Bronchial epithelial cell (primary cell): ENCODE results near the gene C9orf152. TPM values are rescaled to one million over a fixed set of nuclear protein-coding genes. Genes with fewer than 3 reads are reported as not detected.
"Not testable (repeated sequence)": the region's sequence is repeated elsewhere in the genome, so short reads cannot be mapped to it uniquely, and the experiment has no call there.

Experiments used
- DNase-seq: peaks from one replicate; pipeline ENCODE4 v3.0.0-alpha.2; 2010; ENCODE audit warnings: low read depth
- FAIRE-seq: peaks from 2 replicates; lab custom pipeline; 2011; peaks lifted over from hg19 to GRCh38; lab: Jason Lieb, UNC
- H3K27me3 ChIP-seq: 2 replicates; pipeline ENCODE4 v1.5.1; 2011; ENCODE audit warnings: low read length; ENCODE audit not compliant: control insufficient read depth, insufficient read depth
- H3K36me3 ChIP-seq: 2 replicates; pipeline ENCODE4 v1.5.1; 2011; ENCODE audit warnings: low read length; ENCODE audit not compliant: control insufficient read depth, insufficient read depth
- H3K4me3 ChIP-seq: 2 replicates; pipeline ENCODE4 v1.5.1; 2011; ENCODE audit warnings: mild to moderate bottlenecking, low read depth, low read length, control low read depth
- total RNA-seq: library from RNA; depleted of rRNA; stranded (reverse); fragments of >200 nt; gene quantifications from 2 replicates; pipeline ENCODE4 v1.2.1, GENCODE V29; 2014
- TF ChIP-seq, protein P1 (sequence below): IDR thresholded peaks from 2 replicates; pipeline ENCODE4 v1.5.1; 2011; ENCODE audit warnings: mild to moderate bottlenecking, moderate library complexity, low read length, control low read depth, inconsistent platforms; ENCODE audit not compliant: insufficient read depth, severe bottlenecking

The C9orf152 gene
- total RNA-seq, 1 donor from 2014 or later: under 0.01 TPM

DNA sequence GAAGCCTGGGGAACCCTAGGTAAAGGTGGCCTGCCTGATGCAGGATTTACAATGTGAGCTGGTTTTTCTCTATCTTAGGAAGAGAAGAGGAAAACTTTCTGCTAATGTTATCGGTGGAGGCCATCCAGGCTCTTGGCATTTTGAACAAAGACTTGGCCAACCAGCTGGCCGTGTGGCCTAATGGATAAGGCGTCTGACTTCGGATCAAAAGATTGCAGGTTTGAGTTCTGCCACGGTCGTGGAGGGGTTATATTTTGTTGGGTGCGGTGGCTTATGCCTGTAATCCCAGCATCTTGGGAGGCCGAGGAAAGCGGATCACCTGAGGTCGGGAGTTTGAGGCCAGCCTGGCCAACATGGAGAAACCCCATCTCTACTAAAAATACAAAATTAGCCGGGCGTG is 9.6 kb downstream of the C9orf152 start:
- DNase-seq (no peak), FAIRE-seq (no peak)
- Histone ChIP-seq H3K4me3 (no peak overlapping the region), H3K36me3 (no peaks in the 10 kb centered on the region), H3K27me3 (no peaks in the 10 kb centered on the region)
- TF ChIP-seq, protein P1, sequence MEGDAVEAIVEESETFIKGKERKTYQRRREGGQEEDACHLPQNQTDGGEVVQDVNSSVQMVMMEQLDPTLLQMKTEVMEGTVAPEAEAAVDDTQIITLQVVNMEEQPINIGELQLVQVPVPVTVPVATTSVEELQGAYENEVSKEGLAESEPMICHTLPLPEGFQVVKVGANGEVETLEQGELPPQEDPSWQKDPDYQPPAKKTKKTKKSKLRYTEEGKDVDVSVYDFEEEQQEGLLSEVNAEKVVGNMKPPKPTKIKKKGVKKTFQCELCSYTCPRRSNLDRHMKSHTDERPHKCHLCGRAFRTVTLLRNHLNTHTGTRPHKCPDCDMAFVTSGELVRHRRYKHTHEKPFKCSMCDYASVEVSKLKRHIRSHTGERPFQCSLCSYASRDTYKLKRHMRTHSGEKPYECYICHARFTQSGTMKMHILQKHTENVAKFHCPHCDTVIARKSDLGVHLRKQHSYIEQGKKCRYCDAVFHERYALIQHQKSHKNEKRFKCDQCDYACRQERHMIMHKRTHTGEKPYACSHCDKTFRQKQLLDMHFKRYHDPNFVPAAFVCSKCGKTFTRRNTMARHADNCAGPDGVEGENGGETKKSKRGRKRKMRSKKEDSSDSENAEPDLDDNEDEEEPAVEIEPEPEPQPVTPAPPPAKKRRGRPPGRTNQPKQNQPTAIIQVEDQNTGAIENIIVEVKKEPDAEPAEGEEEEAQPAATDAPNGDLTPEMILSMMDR: no peak

DNA sequence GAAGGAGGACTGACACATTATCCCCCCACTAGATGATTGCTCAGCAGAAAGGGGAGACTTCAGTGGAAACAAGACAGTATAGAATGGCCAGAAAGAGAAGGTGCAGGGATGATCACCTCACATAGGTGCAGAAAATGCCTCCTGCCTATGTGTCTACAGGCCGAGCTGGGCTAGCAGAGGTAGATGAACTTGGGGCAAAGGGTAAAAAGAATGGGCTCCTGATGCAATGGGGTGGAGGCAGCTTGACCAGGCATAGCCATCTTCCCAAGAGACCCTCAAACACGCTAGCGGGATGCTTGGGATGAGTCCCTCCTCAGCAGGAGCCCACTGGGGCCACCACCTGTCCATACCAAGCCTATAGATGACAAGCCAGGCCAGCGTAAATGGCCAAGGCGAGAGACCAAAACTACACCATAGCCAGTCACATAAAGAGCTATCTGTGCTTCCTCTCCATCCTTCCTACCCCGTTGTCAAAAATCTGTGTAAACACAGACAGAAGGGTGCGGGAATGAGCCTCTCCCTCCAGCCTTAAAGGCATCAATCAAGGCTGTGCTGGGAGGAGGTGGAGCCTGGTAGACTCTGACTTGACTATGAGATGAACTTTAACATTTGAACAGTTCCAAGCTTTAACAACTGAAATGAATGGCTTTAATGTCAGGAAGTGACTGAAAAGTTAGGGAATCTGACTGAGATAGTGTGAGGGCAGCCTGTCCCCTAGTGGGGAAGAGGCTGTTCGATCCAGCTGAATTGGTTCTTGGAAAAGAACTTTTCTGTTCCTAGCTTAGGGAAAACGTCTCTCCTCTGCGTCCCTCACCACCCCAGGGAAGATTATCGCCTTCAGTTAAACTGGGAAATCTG is 10.4 kb downstream of the C9orf152 start:
- FAIRE-seq (no peak), DNase-seq (no peak)
- Histone ChIP-seq H3K27me3 (no peaks in the 10 kb centered on the region), H3K4me3 (no peak overlapping the region), H3K36me3 (no peaks in the 10 kb centered on the region)
- TF ChIP-seq, protein P1: no peak

DNA sequence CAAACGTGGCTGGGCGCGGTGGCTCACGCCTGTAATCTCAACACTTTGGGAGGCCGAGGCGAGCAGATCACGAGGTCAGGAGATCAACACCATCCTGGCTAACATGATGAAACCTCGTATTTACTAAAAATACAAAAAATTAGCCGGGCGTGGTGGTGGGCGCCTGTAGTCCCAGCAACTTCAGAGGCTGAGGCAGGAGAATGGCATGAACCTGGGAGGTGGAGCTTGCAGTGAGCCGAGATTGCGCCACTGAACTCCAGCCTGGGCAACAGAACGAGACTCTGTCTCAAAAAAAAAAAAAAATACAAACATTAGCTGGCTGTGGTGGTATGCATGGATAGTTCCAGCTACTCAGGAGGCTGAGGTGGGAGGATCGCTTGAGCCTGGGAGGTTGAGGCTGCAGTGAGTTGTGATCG is 11.9 kb downstream of the C9orf152 start:
- not testable (repeated sequence) for H3K36me3 ChIP-seq, DNase-seq, H3K27me3 ChIP-seq, H3K4me3 ChIP-seq, FAIRE-seq

DNA sequence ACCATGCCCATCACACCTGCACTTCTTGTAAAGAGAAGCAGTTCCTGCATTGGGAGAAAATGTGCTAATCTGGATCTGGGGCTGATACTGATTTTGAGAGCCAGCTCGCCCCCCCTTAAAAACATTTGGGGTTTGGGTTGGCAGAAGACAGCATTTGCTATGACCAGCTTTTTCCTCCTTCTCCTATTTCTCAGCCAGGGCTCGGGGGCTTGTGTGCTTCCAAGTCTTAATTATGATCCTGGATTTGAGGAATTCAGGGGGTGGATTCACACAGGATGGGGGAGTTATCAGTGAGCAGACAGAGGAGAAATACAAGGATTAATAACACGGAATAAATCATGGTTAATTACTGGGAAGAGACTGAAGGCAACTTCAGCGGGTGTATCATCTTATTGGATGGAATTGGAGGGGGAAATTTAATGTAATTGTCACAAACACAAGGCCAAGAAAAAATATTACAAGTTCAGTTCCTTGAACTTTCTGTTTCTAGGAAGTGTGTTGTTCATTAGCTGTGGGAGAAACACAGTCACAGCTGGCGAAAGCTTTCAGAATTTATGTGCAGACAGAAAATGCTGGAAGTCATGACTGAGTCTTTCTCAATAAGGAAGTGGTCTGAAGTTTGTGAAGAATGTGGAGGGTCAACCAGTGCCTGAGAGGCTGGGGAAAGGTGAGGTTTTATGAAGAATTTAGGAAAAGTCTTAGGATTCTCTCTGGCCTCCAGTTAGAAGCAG is 15.3 kb downstream of the C9orf152 start:
- H3K36me3 ChIP-seq: no peaks in the 10 kb centered on the region
- H3K4me3 ChIP-seq: no peak overlapping the region
- FAIRE-seq: no peak
- TF ChIP-seq, protein P1: no peak
- no peaks in the 10 kb centered on the region for H3K27me3 ChIP-seq
- no peak for DNase-seq

DNA sequence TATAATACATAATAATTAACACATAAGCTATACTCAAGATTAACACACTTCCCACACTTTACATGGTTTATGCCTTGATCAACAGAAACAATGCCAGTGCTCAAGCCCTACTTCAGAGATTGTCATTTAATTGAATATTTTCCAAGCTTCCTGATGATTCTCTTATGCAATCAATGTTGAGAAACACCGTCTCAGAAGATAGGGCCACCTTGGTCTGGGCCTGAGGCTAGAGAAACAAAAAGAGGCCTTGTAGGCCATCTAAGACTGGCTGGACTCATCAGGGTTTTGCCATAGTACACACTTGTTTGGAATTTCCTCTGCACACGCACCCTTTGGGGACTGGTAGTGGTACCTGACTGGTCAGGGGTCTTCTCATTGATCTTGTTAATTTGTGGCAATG is 16.3 kb downstream of the C9orf152 start:
- TF ChIP-seq, protein P1: no peak
- FAIRE-seq: no peak
- DNase-seq: no peak

More for the DNA sequence above, 16.3 kb downstream of the C9orf152 start:
- H3K27me3 ChIP-seq: no peaks in the 10 kb centered on the region
- no peak overlapping the region for H3K4me3 ChIP-seq
- no peaks in the 10 kb centered on the region for H3K36me3 ChIP-seq
